Stomach (tissue), 4 donors: ENCODE data around the gene NTRK2.

Experiments
- CTCF ChIP-seq, 7 experiments: fragments of 450-650 bp in 4 of 7; fragments of 200-600 bp in 3 of 7; sonication (generic) in 3 of 7; IDR thresholded peaks; one replicate each; pipeline ENCODE4 v1.5.1; 2016 to 2019; ENCODE audit warnings: antibody characterized with exemption in 7 of 7, control low read depth in 2 of 7, mild to moderate bottlenecking in 1 of 7
- EP300 ChIP-seq: sonication (generic); formaldehyde crosslinking; IDR thresholded peaks from one replicate; pipeline ENCODE4 v1.6.1; 2017; ENCODE audit warnings: antibody characterized with exemption
- POLR2A ChIP-seq, 4 donors: fragments of 450-650 bp; IDR thresholded peaks; one replicate each; pipeline ENCODE4 v1.6.1; 2016; ENCODE audit warnings: antibody characterized with exemption in 4 of 4, control low read depth in 2 of 4, mild to moderate bottlenecking in 1 of 4, moderate library complexity in 1 of 4
- POLR2AphosphoS5 ChIP-seq, 3 donors: sonication (generic); formaldehyde crosslinking; IDR thresholded peaks; one replicate each; pipeline ENCODE4 v1.6.1; 2016; ENCODE audit warnings: antibody characterized with exemption in 3 of 3

- TF ChIP-seq CTCF (IDR thresholded peaks at IDR 0.05) (no peak), POLR2A (IDR thresholded peaks at IDR 0.05) (no peak), POLR2AphosphoS5 (IDR thresholded peaks at IDR 0.05) (no peak), EP300 (no peak)
Measured at GRCh38 chr9:84799251-84799650, 129.7 kb downstream of the NTRK2 start.
